HepG2 (cell line): ENCODE data around the gene PHEX. TPM values are rescaled to one million over a fixed set of nuclear protein-coding genes. Genes with fewer than 3 reads are reported as not detected.
"Not testable (repeated sequence)": the region's sequence is repeated elsewhere in the genome, so short reads cannot be mapped to it uniquely, and the experiment has no call there.

ENCODE experiments used
- ATAC-seq: fragments of 200-7000 bp; cut with Tn5 transposase; 3 replicates; pipeline ENCODE4 v1.9.1; 2020; ENCODE audit warnings: mild to moderate bottlenecking, moderate library complexity
- BruUV-seq: library from RNA; stranded (reverse); fragments of 400-500 nt; replicated peaks from 2 replicates; lab custom pipeline; 2021; lab: Mats Ljungman, UMichigan
- CTCF ChIA-PET: fragments of 300-600 bp; formaldehyde crosslinking; extraction: SDS; loops from one replicate; lab custom pipeline; 2021; ENCODE audit warnings: low total read pairs, inconsistent platforms, low intra/inter-chr PET ratio; lab: Yijun Ruan, JAX
- POLR2A ChIA-PET: fragments of 350-600 bp; sonication (Branson Sonifier 250); formaldehyde crosslinking; loops from one replicate; lab custom pipeline; 2020; ENCODE audit warnings: antibody characterized with exemption, inconsistent platforms; lab: Yijun Ruan, JAX
- DNase-seq: peaks from one replicate; pipeline ENCODE4 v3.0.0-alpha.2; 2015; ENCODE audit warnings: low spot score
- FAIRE-seq: peaks from 3 replicates; lab custom pipeline; 2011; peaks lifted over from hg19 to GRCh38; lab: Jason Lieb, UNC
- H2AFZ ChIP-seq: one replicate; pipeline ENCODE4 v1.6.1; 2011; ENCODE audit warnings: low read length, inconsistent platforms
- H3K27ac ChIP-seq: fragments of 300-600 bp; 3 replicates; pipeline ENCODE4 v1.8.0; 2011; ENCODE audit warnings: mixed run types, mild to moderate bottlenecking, mixed read lengths, low read length, inconsistent platforms; ENCODE audit not compliant: insufficient read depth; ENCODE audit errors: extremely low read length
- H3K27me3 ChIP-seq, 2 experiments: fragments of 200-600 bp in 1 of 2; 2 replicates in 1 of 2; 3 replicates in 1 of 2; pipeline versions ENCODE4 v1.6.0 to v1.8.0; 2011; ENCODE audit warnings: low read length in 2 of 2, mild to moderate bottlenecking in 2 of 2, moderate library complexity in 2 of 2, inconsistent platforms in 1 of 2; ENCODE audit not compliant: insufficient read depth in 2 of 2, control insufficient read depth in 1 of 2
- H3K36me3 ChIP-seq, 2 experiments: fragments of 200-600 bp in 1 of 2; replicated peaks in 1 of 2; 2 replicates in 1 of 2; 3 replicates in 1 of 2; pipeline versions ENCODE4 v1.5.1 to v1.8.0; 2011; ENCODE audit warnings: low read length in 2 of 2, inconsistent platforms in 1 of 2; ENCODE audit not compliant: insufficient read depth in 2 of 2, control insufficient read depth in 1 of 2
- H3K4me1 ChIP-seq: 2 replicates; pipeline ENCODE4 v1.5.1; 2012; ENCODE audit warnings: low read length, inconsistent platforms; ENCODE audit not compliant: insufficient read depth
- H3K4me2 ChIP-seq: 2 replicates; pipeline ENCODE4 v1.6.0; 2011; ENCODE audit warnings: low read depth, low read length, inconsistent platforms
- H3K4me3 ChIP-seq, 3 experiments: fragments of 200-600 bp in 1 of 3; sonication (generic), shearing (Covaris generic) in 1 of 3; replicated peaks in 1 of 3; 2 replicates each; pipeline ENCODE4 v1.5.1; 2011 to 2016; ENCODE audit warnings: low read length in 3 of 3, inconsistent platforms in 2 of 3, low read depth in 2 of 3, mild to moderate bottlenecking in 2 of 3, control low read depth in 1 of 3, mixed read lengths in 1 of 3; ENCODE audit not compliant: insufficient read depth in 1 of 3
- H3K79me2 ChIP-seq: one replicate; pipeline ENCODE4 v1.6.1; 2011; ENCODE audit warnings: low read length, inconsistent platforms; ENCODE audit not compliant: insufficient read depth
- H3K9ac ChIP-seq: 2 replicates; pipeline ENCODE4 v1.6.0; 2011; ENCODE audit warnings: mild to moderate bottlenecking, low read depth, low read length, inconsistent platforms; ENCODE audit not compliant: insufficient read depth
- H3K9me3 ChIP-seq: 2 replicates; pipeline ENCODE4 v1.5.1; 2012; ENCODE audit warnings: mild to moderate bottlenecking, low read length
- H4K20me1 ChIP-seq: 2 replicates; pipeline ENCODE4 v1.6.0; 2011; ENCODE audit warnings: inconsistent platforms, mild to moderate bottlenecking, low read length, moderate library complexity; ENCODE audit not compliant: insufficient read depth
- HOMEZ ChIP-seq: IDR thresholded peaks from 2 replicates; pipeline ENCODE4 v1.6.1; 2016; ENCODE audit warnings: low read depth
- RERE ChIP-seq: IDR thresholded peaks from 2 replicates; pipeline ENCODE4 v1.6.1; 2016; ENCODE audit warnings: low read depth, missing genetic modification reagents, missing compliant biosample characterization
- TBX3 ChIP-seq: fragments of 450-650 bp; IDR thresholded peaks from 2 replicates; pipeline ENCODE4 v1.6.1; 2017; ENCODE audit warnings: antibody characterized with exemption, mild to moderate bottlenecking, inconsistent platforms, borderline replicate concordance
- ZNF468 ChIP-seq: sonication (generic); formaldehyde crosslinking; IDR thresholded peaks from 2 replicates; pipeline ENCODE4 v1.8.0; 2022; ENCODE audit warnings: mild to moderate bottlenecking, moderate library complexity, missing genetic modification reagents
- WGBS: methylation state at CpG from one replicate; pipeline ENCODE4 v1.1.6; 2017; ENCODE audit warnings: low lambda C conversion rate; 5-methylcytosine and 5-hydroxymethylcytosine counted together
- in situ Hi-C: cut with HindIII; loops from 2 replicates; pipeline ENCODE4 v1.10.0; 2017; ENCODE audit warnings: low pct_unique_long_range_greater_than_20kb; ENCODE audit not compliant: extremely low pct_ligation_motif_present
- intact Hi-C: fragments of 100-400 bp; cut with micrococcal nuclease; formaldehyde crosslinking; loops from one replicate; pipeline ENCODE4 v1.10.0; 2022; ENCODE audit not compliant: unreplicated experiment
- polyA plus RNA-seq, 8 experiments: library from polyadenylated mRNA; depleted of rRNA in 3 of 8; stranded (reverse) in 7 of 8; unstranded in 1 of 8; fragments of >200 nt; fragmentation: Illumina TruSeq in 4 of 8; extraction: Trizol in 4 of 8; gene quantifications; 2 replicates each; pipeline versions ENCODE4 v1.2.1 to v1.2.3, GENCODE V29; 2011 to 2016; ENCODE audit warnings: low read depth in 4 of 8, missing spikeins in 1 of 8, mixed read lengths in 1 of 8; ENCODE audit not compliant: insufficient read depth in 1 of 8
- total RNA-seq, 5 experiments: library from RNA; depleted of rRNA; stranded (reverse); fragments of >200 nt; fragmentation: Illumina TruSeq; extraction: Trizol; gene quantifications; 2 replicates each; pipeline ENCODE4 v1.2.3, GENCODE V29; 2016; ENCODE audit warnings: low read depth in 1 of 5
- TF ChIP-seq, protein P1 (sequence below): sonication (generic); formaldehyde crosslinking; conservative IDR thresholded peaks from 2 replicates; pipeline ENCODE4 v1.4.0; 2020; ENCODE audit warnings: missing genetic modification reagents

The PHEX gene
- total and polyA plus RNA-seq, 2 of the 13 experiments (the other 11 are each of a cell fraction or from before 2014, with no cell fraction given): 0.01 to 0.27 TPM

DNA sequence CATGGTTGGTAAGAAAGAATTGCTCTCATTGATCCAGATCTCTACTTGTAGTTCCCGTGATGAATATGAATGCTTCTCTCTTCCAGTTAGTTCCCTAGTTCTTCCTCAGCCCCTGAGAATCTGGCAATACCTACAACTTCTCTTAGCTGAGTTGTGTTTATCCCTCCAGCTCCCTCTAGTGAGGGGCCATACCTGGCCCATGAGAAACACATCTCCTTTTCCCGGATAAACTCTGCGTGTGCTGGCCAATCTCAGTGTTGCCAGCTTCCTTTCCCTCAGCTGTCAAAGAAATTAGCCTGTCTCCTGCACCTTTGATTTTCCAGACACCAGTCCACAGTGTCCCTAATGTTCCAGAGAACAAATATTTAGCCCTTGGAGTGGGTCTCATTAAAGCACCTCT is 246.2 kb downstream of the PHEX start:
- no peak overlapping the region for H3K9ac ChIP-seq
- H3K79me2 ChIP-seq: no peaks in the 10 kb centered on the region
- no peaks in the 10 kb centered on the region for H3K27me3 ChIP-seq
- POLR2A ChIA-PET: no interaction called here
- TF ChIP-seq HOMEZ (CRISPR knock-in tag) (no peak), TBX3 (no peak), RERE (CRISPR knock-in tag) (no peak), ZNF468 (CRISPR knock-in tag) (no peak)
- TF ChIP-seq, protein P1, sequence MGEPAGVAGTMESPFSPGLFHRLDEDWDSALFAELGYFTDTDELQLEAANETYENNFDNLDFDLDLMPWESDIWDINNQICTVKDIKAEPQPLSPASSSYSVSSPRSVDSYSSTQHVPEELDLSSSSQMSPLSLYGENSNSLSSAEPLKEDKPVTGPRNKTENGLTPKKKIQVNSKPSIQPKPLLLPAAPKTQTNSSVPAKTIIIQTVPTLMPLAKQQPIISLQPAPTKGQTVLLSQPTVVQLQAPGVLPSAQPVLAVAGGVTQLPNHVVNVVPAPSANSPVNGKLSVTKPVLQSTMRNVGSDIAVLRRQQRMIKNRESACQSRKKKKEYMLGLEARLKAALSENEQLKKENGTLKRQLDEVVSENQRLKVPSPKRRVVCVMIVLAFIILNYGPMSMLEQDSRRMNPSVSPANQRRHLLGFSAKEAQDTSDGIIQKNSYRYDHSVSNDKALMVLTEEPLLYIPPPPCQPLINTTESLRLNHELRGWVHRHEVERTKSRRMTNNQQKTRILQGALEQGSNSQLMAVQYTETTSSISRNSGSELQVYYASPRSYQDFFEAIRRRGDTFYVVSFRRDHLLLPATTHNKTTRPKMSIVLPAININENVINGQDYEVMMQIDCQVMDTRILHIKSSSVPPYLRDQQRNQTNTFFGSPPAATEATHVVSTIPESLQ (CRISPR knock-in tag): no peak
- 54% methylated on average over 3 of the region's 3 CpGs for WGBS
- ATAC-seq (no peak), FAIRE-seq (no peak), DNase-seq (no peak)
- H4K20me1 ChIP-seq: no peaks in the 10 kb centered on the region
- no peak overlapping the region for H3K27ac ChIP-seq
- intact Hi-C loops: no loop called here
- no peaks in the 10 kb centered on the region for H3K36me3 ChIP-seq
- H2AFZ ChIP-seq: no peak overlapping the region
- no peak overlapping the region for H3K4me2 ChIP-seq
- in situ Hi-C loops: no loop called here
- no peak overlapping the region for H3K4me3 ChIP-seq
- BruUV-seq: no TSS peak
- H3K9me3 ChIP-seq: no peaks in the 10 kb centered on the region
- CTCF ChIA-PET: no interaction called here
- no peaks in the 10 kb centered on the region for H3K4me1 ChIP-seq

GRCh38 chrX:22289209-22289608 is 257.1 kb downstream of the PHEX start:
- H3K27me3 ChIP-seq, H3K36me3 ChIP-seq, H3K79me2 ChIP-seq, H3K4me2 ChIP-seq, H3K27ac ChIP-seq, POLR2A ChIA-PET, DNase-seq, intact Hi-C loops, H3K4me3 ChIP-seq, H3K9ac ChIP-seq, CTCF ChIA-PET, H3K9me3 ChIP-seq, H4K20me1 ChIP-seq, in situ Hi-C loops, BruUV-seq, H3K4me1 ChIP-seq, H2AFZ ChIP-seq, ATAC-seq, FAIRE-seq: not testable (repeated sequence)
- WGBS: no CpG with 5 or more reads among the region's 3 CpGs
